IMR-90 (cell line): ENCODE data around the gene COMP.

Experiments used
- CEBPB ChIP-seq: IDR thresholded peaks from 2 replicates; pipeline ENCODE4 v1.6.1; 2012; ENCODE audit warnings: low read depth, low read length, improper control_type of control experiment
- MAFK ChIP-seq: IDR thresholded peaks from 2 replicates; pipeline ENCODE4 v1.6.1; 2012; ENCODE audit warnings: low read depth, low read length, improper control_type of control experiment
- NFE2L2 ChIP-seq: fragments of 150-350 bp; IDR thresholded peaks from 2 replicates; pipeline ENCODE4 v1.6.1; 2016; ENCODE audit warnings: low read depth, mild to moderate bottlenecking, low read length
- POLR2A ChIP-seq: IDR thresholded peaks from 2 replicates; pipeline ENCODE4 v1.6.1; 2012; ENCODE audit warnings: mild to moderate bottlenecking, low read depth, low read length
- RAD21 ChIP-seq: IDR thresholded peaks from 2 replicates; pipeline ENCODE4 v1.6.1; 2012; ENCODE audit warnings: low read length, improper control_type of control experiment
- RCOR1 ChIP-seq: IDR thresholded peaks from 2 replicates; pipeline ENCODE4 v1.6.1; 2012; ENCODE audit warnings: mild to moderate bottlenecking, low read length, improper control_type of control experiment; ENCODE audit not compliant: insufficient replicate concordance
- RFX5 ChIP-seq: IDR thresholded peaks from 2 replicates; pipeline ENCODE4 v1.8.0; 2012; ENCODE audit warnings: low read depth, mild to moderate bottlenecking, low read length, moderate library complexity
- TF ChIP-seq, protein P1 (sequence below): conservative IDR thresholded peaks from 2 replicates; pipeline ENCODE4 v1.5.1; 2012; ENCODE audit warnings: mild to moderate bottlenecking, low read depth, low read length, improper control_type of control experiment

DNA sequence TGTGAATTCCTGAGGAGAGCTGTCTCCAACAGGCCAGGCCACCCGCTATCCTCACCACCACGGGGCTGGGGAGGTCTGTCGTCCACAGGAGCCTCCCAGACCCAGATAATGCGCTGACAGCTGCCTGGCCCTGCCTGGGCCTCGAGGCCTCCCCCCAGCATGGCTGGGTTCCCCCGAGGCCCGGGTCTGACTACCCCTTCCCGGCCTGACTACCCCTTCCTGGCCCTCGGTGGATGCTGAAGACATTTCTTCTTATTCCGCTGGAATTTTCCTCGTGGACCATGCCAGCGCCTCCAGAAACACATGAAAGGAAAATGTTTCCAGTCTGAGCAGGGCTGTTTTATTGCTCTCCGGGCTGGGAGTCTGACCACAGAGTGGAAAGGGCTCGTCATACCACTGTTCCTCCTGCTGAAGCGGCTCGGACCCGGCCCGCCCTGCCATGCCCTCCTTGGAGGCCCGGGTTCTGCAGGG is 16.8 kb upstream of the COMP start:
- TF ChIP-seq, protein P1, sequence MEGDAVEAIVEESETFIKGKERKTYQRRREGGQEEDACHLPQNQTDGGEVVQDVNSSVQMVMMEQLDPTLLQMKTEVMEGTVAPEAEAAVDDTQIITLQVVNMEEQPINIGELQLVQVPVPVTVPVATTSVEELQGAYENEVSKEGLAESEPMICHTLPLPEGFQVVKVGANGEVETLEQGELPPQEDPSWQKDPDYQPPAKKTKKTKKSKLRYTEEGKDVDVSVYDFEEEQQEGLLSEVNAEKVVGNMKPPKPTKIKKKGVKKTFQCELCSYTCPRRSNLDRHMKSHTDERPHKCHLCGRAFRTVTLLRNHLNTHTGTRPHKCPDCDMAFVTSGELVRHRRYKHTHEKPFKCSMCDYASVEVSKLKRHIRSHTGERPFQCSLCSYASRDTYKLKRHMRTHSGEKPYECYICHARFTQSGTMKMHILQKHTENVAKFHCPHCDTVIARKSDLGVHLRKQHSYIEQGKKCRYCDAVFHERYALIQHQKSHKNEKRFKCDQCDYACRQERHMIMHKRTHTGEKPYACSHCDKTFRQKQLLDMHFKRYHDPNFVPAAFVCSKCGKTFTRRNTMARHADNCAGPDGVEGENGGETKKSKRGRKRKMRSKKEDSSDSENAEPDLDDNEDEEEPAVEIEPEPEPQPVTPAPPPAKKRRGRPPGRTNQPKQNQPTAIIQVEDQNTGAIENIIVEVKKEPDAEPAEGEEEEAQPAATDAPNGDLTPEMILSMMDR, result no peak
- TF ChIP-seq POLR2A (no peak), CEBPB (no peak), NFE2L2 (no peak), RFX5 (no peak), RAD21 (no peak), RCOR1 (no peak), MAFK (no peak)
